A172 (cell line): ENCODE data around the gene PIAS1. TPM values are rescaled to one million over a fixed set of nuclear protein-coding genes. Genes with fewer than 3 reads are reported as not detected.

Experiments used
- DNase-seq: peaks from one replicate; pipeline ENCODE4 v3.0.0-alpha.2; 2015; ENCODE audit warnings: low spot score
- total RNA-seq: library from RNA; depleted of rRNA; stranded (reverse); fragments of >200 nt; shearing (Covaris generic); gene quantifications from 2 replicates; pipeline ENCODE4 v1.2.3, GENCODE V29; 2014

Gene PIAS1
- total RNA-seq, 1 experiment from 2014 or later, result 6.8 TPM

DNA sequence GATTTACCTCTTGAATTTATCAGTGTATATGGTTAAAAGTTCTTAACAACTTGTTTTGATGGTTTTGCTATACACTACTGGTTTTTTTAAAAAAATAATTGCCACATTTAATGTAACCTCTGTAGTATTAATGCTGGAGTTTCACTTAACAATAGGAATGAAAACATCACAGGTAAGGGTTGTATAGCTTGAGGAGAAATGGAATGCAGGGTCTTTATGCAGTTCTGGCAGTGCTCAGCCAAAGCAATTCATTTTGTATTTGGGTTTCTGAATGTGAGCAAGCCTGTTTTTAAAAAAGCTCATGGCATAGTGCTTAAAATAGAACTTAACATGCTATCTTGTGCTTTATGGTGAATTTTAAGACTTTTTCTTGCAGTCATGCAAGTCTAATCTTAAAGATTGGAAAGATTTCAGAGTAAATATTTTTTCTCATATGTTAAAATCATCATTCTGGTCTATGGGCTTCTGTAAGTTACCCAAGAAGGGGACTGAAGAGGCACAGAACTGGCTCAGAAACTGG is 8.9 kb downstream of the PIAS1 start:
- DNase-seq, result no peak

DNA sequence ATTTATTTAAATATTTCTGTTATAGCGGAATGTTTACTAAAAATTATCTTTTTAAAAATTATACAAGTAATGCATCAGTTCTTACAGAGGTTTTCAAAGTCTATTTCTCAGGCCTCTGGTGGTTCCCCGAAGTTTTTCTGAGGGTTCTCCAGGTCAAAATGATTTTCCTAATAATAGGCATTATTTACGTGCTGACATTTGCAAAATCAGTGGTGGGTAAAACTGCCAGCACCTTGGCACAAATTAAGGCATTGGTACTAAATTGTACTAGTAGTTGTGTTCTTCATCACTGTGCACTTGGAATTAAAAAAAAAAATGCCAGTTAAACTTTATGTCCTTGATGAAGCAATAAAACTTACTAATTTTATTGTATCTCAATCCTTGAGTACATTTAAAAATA is 9.5 kb downstream of the PIAS1 start:
- no peak for DNase-seq

DNA sequence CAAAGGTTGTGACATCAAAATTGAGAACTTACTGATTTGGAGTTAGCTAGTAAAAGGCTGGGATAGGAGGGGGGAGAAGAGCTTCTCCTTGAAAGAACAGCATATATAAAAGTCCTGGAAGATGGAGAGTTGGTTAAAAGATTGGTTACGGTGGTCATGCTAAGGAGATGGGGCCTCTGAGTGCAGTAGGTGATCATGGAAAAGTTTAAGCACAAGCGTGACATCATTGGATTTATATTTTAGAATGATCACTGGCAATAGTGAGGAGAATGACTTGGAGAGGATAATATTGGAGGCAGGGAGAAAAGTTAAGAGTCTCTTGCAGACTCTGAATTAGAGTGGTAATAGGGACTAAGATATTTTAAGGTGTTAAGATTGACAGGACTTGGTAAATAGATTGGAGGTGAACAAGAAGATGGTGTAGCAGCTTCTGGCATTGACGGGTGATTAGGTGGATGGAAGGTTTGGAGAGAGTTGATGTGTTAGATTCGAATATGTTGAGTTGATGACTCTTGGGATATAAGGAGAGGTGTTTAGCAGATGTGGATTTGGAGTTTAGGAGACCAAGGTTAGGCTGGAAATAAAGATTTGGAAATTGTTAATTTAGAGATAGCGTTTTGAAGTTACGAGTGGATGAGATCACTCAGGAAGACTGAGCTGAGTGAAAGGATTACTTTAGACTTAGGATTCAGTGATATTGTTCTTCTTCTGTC is 19.6 kb downstream of the PIAS1 start:
- no peak for DNase-seq

DNA sequence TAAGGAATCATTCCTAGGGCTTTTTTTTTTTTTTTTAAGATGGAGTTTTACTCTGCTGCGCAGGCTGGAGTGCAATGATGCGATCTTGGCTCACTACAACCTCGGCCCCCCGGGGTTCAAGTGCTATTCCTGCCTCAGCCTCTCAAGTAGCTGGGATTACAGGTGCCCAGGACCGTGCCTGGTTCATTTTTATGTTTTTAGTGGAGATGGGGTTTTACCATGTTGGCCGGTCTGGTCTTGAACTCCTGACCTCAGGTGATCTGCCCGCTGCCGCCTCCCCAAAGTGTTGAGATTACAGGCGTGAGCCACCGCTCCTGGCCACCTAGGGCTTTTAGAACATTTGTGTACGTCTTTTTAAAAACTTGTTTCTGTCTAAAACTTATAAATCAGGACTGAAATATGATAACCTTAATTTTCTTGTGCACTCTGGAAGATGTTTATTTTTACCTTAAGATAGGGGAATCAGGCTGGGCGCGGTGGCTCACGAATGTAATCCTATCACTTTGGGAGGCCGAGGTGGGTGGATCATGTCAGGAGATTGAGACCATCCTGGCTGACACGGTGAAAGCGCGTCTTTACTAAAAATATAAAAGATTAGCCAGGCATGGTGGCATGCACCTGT is 21.8 kb downstream of the PIAS1 start:
- no peak for DNase-seq

DNA sequence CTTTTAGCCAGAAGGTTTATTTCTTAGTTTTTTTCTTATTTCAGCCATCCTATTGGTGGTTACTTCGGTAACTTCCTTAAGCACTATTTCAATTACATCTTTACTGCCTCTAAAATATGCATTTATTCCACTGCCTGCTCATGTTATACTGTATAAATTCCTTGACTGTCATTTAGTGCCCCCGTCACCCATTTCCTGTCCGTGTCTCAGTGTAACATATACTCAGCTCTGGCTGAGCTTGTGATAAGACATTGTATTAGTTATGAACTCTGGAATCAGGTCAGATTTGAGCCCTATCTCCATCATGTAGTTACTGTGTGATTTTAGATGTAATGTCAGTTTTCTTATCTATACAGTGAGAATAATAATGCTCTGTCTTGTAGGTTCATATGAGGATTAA is 24.2 kb downstream of the PIAS1 start:
- DNase-seq, result no peak

DNA sequence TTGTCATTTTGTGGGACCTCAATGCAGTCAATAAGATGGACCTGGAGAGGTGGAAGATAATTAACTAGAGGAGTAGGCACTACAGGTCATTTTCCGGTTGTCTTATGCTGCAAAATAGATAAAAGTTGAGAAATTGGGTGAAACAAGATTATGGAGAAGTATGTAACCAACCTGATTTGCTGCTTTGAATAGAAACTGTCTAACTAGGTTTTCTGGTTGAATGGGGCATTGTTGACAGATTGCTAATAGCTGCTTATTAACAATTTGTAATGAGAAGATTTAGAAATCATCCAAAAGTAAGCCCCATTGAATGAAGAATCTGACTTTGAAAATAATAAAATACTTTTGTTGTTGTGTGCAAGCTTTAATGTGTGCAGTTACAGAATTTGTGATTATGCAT is 26.2 kb downstream of the PIAS1 start:
- no peak for DNase-seq

DNA sequence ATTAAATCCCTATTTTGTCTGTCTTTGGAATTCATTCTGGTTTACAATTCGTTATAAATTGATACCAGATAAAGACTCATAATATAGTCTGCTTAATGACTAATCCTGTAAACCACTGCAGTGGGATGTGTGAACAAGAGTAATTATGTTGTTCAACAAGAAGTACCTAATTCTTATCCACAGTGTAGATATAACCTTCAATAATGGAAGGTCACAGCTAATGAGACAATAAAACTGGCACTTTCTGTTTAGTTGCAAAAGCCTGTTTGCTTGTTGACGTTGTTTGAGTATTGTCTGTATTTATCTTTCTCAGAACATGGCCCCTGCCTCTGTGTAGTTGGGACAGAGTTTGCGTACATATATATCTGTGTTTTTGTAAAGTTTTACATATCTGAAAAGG is 26.7 kb downstream of the PIAS1 start:
- DNase-seq, result no peak

DNA sequence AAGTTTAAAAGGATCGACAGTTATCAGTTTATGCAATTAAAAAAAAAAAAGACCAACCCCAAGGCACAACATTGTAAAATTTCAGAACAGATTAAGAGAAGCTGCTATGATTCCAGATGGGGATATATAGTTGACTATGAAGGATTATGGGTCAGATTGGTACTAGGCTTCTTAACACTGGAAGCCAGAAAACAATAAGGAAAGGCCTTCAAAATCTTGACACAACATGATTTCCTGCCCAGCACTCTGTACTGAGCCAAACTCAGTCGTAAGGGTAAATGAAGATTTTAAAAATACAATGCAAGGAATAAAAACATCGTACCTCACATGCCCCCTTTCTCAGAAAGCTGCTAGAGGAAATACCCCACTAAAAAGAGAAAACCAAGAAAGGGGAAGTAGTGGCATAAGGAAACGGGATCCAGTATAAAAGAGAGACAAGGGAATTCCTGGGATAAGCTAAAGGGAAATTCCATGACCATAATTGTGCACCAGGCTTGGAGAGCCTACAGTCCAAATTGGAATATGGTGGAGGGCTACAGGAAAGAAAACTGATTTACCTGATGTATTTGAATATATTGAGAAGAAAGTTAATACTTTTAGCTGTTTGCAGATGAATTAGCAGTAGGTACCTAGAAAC is 27.9 kb downstream of the PIAS1 start:
- DNase-seq, result no peak

DNA sequence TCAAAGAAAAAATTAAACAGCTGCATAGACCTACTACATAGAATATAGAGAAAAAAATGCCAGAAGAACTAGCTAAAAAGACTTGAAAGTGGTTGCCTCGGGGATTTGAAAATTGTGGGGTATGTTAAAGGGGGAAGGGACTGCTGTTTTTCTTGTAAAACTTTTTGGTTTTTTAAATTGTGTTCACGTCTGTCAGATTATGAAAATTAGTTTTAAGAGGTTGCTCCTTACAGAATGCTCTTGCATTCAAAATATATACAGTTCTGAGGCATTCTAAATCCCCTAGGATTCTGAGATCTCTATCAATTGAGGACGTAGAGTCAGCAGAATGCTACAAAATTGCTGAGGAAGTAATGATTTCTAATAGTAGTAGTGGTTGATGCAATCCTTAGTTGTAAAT is 28.6 kb downstream of the PIAS1 start:
- DNase-seq, result no peak

DNA sequence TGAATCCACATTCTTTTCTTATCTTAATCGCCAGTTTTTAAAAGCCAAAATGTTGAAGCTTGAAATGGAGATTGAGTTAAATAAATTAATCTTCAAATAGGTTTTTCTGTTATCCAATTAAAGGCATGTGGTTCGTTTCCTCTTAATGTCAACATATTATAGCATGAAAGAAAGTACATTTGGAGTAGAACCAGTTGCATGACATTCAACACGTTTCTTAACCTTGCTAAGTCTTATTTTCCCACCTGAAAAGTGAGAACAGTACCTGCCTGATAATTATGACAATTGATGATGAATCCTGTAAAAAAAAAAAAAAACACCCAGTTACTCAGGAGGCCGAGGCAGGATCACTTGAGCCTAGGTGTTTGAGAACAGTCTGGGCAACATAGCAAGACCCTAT is 29.3 kb downstream of the PIAS1 start:
- DNase-seq, result no peak

DNA sequence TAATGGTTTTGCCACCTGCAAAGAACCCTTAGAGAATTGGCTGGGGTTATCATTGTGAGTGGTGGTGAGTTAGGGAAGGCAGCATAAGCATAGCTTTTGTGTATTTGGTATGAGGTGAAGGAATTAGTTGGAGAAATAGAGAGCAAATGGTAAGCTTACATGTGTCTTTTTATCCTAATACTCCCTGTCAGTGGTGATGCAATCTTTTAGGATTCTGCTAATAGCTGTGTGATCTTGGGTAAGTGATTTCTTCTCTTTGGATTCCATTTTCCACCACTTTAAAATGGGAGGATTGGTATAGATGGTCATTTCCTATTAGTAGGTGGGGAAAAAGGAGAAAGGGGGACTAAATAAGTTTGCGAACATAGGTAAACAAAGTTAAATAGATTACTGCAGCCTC is 30.9 kb downstream of the PIAS1 start:
- DNase-seq, result no peak

DNA sequence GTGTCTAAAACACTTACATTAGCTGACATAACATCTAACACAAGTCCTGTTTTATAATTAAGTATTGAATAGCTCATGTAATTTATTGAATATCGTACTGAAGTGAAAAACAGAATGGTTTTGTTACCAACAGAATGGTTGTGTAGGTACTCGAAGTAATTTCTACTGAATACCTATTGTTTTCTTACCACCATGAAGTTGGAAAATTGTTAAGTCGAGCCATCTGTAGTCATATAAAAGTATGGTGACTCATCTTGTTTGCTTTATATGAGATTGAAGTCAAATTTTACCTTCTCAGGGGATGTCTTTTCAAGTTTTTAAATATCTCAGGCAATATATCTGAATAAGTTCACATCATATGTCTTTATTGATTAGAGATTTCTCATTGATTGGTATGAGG is 37.6 kb downstream of the PIAS1 start:
- no peak for DNase-seq

DNA sequence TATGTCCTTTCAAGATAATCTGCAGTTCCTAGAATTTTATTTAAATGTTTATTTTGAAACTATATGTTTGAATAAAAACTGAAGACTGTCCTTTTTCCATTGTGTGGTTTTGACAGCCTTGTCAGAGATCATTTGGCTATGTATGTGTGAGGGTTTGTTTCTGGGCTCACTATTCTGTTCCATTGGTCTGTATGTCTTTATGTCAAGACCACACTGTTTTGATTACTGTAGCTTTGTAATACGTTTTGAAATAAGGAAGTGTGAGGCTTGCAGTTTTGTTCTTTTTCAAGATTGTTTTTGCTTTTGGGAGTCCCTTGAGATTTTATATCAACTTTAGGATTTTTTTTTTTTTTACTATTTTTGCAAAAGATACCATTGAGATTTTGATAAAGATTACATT is 42.0 kb downstream of the PIAS1 start:
- DNase-seq, result no peak

DNA sequence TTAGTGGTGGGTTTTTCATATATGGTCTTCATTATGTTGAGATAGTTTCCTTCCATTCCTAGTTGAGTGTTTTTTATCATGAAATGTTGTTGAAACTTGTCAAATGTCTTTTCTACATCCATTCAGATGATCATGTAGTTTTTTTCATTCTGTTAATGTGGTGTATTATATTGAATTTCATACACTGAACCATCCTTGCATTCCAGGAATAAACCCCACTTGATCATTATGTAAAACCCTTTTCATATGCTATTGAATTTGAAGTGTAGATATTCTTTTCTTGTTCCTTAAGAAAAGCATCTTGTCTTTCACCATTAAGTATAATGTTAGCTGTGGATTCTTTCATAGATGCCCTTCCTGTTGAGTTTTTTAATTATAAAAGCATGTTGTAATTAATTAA is 42.9 kb downstream of the PIAS1 start:
- no peak for DNase-seq

DNA sequence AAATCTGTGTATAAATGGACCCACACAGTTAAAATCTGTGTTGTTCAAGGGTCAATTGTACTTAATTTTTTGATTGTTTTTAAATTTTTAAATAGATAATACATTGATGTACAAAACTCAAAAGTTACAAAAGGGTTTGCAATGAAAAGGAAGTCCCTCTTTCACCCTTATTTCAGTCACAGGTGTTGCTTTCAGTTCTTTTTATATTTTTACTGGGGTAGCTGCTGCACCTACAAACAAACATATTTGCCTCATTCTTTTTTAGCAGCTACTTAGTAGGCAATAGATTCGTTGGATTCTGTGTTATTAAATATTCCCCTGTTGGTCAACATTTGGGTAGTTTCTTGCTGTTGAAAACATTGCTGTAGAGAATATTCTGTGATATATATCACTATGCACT is 44.4 kb downstream of the PIAS1 start:
- DNase-seq, result no peak

DNA sequence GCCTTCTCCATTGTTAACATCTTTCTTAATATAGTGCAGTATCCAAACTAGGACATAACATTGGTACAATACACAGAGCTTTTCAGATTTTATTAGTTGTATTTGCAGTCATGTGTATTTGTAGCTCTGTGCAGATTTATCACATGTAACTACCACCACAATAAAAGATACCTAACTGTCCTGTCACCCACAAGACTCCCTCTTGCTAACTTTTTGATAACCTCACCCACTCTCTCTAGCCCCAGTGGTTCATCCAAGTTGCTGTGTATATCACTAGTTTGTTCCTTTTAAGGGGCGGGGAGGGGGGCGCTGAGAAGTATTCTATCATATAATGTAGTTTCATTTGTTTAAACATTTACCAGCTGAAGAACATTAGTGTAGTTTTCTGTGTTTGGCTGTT is 46.1 kb downstream of the PIAS1 start:
- DNase-seq, result no peak

DNA sequence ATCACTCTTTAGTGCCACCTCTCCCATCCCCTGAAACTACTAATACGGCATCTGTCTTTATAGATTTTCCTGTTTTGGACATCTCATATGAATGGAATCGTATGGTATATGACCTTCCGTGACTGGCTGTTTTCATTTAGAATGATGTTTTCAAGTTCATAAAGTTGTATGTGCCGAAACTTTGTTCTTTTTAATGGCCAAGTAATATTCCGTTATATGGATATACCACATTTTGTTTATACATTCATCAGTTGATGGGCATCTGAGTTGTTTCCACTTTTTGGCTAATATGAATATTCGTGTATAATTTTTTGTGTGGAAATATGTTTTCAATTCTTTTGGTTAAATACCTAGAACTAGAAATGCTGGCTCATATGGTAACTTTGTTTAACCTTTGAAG is 49.5 kb downstream of the PIAS1 start:
- DNase-seq, result no peak

DNA sequence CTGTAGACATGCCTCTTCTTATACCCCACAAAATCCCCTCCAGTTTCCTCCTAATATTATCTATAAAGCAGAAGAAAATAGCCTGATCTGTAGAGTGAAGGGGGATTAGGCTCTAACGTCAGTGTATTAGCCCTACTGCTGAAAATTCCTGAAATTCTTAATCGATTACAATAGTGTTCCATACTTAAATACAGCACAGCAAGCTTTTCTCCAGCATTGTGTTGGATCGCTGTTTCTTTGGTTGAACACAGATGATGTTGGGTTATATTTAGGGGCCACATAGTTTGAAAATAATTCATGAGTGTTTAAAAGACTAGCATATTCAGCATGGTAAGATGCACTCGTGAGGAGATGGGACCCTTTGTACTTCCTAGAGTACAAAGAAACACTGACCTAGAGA is 52.5 kb downstream of the PIAS1 start:
- no peak for DNase-seq

DNA sequence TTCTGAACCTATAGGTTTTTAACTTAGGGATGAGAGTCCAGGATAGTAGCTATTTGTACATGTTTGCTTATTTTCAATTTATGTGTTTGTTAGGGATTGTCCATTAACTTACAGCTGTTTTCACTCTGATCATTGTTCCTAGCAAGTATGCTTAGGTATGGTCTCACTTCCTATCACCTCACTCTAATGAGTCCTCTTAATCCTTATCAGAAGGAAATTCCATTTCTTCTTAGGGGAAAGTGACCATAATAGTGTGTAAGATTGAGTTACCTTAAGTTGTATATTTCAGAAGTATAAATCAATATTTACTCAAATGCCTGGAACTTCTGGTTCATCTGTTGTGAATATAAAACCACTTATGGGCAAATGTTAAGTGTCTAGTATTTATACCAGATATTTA is 53.0 kb downstream of the PIAS1 start:
- DNase-seq, result no peak

DNA sequence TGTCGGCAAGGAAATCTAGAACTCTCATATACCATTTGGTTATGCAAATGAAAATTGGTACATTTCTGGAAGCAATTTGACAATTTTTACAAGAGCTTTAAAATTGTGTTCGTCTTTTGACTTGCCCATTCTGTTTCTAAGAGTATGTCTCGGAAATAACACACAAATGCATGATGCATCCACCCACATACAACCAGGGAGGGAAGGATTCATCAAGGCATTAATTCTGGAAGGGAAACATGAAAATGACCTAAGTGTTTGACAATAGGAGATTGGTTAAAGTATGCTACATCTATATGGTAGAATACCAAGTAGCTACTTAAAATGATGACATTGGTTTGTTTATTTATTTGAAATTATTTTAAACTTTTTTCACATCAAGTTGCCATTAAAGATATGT is 58.6 kb downstream of the PIAS1 start:
- DNase-seq, result no peak

DNA sequence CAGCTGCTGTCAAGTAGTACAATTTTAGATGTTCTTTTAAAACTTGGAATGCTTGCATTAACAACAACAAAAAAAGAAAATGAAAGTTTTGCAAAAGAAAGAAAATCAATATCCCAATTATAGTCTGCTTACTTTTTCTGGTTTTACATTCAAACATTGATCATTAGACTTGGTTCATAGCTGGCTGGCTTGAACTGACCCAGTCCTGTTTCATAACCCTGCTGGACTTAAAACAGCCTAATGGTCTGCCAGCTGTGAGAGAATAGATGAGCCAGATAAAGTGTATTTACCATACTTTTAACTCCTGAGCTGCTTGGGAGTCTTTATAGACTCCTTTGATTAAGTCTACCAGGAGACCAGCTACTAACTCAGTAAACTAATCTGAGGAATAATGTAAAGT is 59.2 kb downstream of the PIAS1 start:
- DNase-seq, result no peak

DNA sequence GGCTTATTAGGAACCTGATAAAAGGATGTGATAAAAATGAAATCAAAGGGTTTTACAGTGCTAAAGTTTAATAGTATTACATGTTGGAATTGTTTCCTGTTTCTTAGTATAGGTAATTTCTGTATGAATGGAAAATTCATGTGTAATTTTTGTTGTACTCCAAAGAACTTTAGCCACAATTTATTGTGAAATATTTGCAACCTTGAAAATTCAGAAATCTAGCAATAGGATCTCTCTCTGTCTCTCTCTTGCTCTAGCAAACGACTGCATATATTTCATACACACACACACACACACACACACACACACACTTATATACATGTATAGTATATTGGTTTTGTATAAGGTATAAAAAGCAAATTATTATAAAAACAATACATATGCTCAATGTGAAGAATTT is 59.6 kb downstream of the PIAS1 start:
- no peak for DNase-seq

DNA sequence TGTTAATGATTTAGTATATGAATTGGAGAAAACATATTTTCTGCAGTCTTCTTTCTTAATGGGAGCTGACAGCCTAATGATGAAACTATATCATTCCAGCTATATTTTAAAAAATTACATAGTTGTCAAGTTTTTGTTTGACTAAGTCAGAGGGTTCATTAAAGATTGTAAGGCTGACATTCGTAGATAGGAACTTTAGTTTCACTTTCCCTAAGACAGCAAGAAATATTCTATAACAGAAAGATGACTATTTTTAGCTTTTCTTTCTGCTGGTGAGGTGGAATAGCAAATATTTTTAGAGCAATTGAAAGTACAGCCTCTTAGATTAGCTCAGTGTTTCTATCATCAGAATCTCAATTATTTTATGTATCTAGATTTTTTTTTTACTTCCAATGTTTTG is 60.2 kb downstream of the PIAS1 start:
- no peak for DNase-seq
